CD4-positive, alpha-beta T cell (primary cell): Measurements from ENCODE around the gene REEP1. TPM values are rescaled to one million over a fixed set of nuclear protein-coding genes. Genes with fewer than 3 reads are reported as not detected.
"Not testable (repeated sequence)": the region's sequence is repeated elsewhere in the genome, so short reads cannot be mapped to it uniquely, and the experiment has no call there.

Experiments used
- ATAC-seq: fragments of 200-7000 bp; cut with Tn5 transposase; one replicate; pipeline ENCODE4 v1.10.0; 2022; ENCODE audit warnings: mild to moderate bottlenecking; ENCODE audit not compliant: poor library complexity
- CTCF ChIA-PET: fragments of 350-600 bp; sonication (Branson Sonifier 250); formaldehyde crosslinking; loops from one replicate; lab custom pipeline; 2021; ENCODE audit warnings: antibody characterized with exemption, inconsistent platforms; lab: Charles Lee
- POLR2A ChIA-PET: fragments of 350-600 bp; sonication (Branson Sonifier 250); formaldehyde crosslinking; loops from one replicate; lab custom pipeline; 2021; ENCODE audit warnings: antibody characterized with exemption, inconsistent platforms; lab: Charles Lee
- DNase-seq, 14 experiments: peaks; one replicate each; pipeline ENCODE4 v3.0.0-alpha.2; 2013 to 2020; ENCODE audit warnings: mixed read lengths in 2 of 14
- H3K27ac ChIP-seq, 2 donors: one replicate each; pipeline versions ENCODE4 v1.5.1 to v1.7.0; 2013; ENCODE audit warnings: low read length in 2 of 2, low read depth in 1 of 2, mild to moderate bottlenecking in 1 of 2
- H3K27me3 ChIP-seq, 2 experiments: 1 replicate in 1 of 2; 2 replicates in 1 of 2; pipeline versions ENCODE4 v1.6.1 to v1.7.0; 2013; ENCODE audit warnings: low read length in 2 of 2, control low read depth in 1 of 2, mild to moderate bottlenecking in 1 of 2, moderate library complexity in 1 of 2; ENCODE audit not compliant: insufficient read depth in 2 of 2, control insufficient read depth in 1 of 2
- H3K36me3 ChIP-seq: one replicate; pipeline ENCODE4 v1.6.1; 2013; ENCODE audit warnings: low read length, control low read depth; ENCODE audit not compliant: insufficient read depth
- H3K4me1 ChIP-seq: one replicate; pipeline ENCODE4 v1.6.1; 2013; ENCODE audit warnings: low read length, control low read depth; ENCODE audit not compliant: insufficient read depth
- H3K4me3 ChIP-seq: one replicate; pipeline ENCODE4 v1.5.1; 2013; ENCODE audit warnings: mild to moderate bottlenecking, low read length, moderate library complexity
- H3K9me3 ChIP-seq, 2 experiments: 1 replicate in 1 of 2; 2 replicates in 1 of 2; pipeline versions ENCODE4 v1.6.1 to v1.7.0; 2013; ENCODE audit warnings: low read length in 2 of 2, mild to moderate bottlenecking in 2 of 2, control low read depth in 1 of 2, moderate library complexity in 1 of 2; ENCODE audit not compliant: control insufficient read depth in 1 of 2, insufficient read depth in 1 of 2
- H3K27ac Mint-ChIP-seq: one replicate; pipeline ENCODE4 v1.8.0; 2020; ENCODE audit warnings: mixed read lengths
- H3K27me3 Mint-ChIP-seq: one replicate; pipeline ENCODE4 v1.8.0; 2021; ENCODE audit warnings: mixed read lengths
- H3K36me3 Mint-ChIP-seq: one replicate; pipeline ENCODE4 v1.8.0; 2021; ENCODE audit warnings: low read depth, mixed read lengths
- H3K4me1 Mint-ChIP-seq: one replicate; pipeline ENCODE4 v1.8.0; 2021; ENCODE audit warnings: low read depth, mixed read lengths
- H3K4me3 Mint-ChIP-seq: one replicate; pipeline ENCODE4 v1.8.0; 2020; ENCODE audit warnings: mild to moderate bottlenecking, mixed read lengths
- H3K9me3 Mint-ChIP-seq: one replicate; pipeline ENCODE4 v1.8.0; 2020; ENCODE audit warnings: mixed read lengths
- intact Hi-C, 2 experiments: fragments of 100-400 bp; cut with DNase I in 1 of 2; cut with micrococcal nuclease in 1 of 2; formaldehyde crosslinking; loops; one replicate each; pipeline versions ENCODE4 v1.15.1 to v1.9.0; 2023 to 2025; cut with DNase I, micrococcal nuclease
- total RNA-seq, 174 experiments: library from RNA in 2 of 174; stranded (reverse) in 2 of 174; gene quantifications; one replicate each; pipeline ENCODE4 v1.2.3 and lab custom pipeline; 2021 to 2026
- TF ChIP-seq, protein P1 (sequence below): fragments of 200-600 bp; IDR thresholded peaks from one replicate; pipeline ENCODE4 v1.8.0; 2022; ENCODE audit warnings: antibody characterized with exemption, mild to moderate bottlenecking

REEP1 gene
- total RNA-seq, 2 experiments from 2014 or later = not detected

DNA sequence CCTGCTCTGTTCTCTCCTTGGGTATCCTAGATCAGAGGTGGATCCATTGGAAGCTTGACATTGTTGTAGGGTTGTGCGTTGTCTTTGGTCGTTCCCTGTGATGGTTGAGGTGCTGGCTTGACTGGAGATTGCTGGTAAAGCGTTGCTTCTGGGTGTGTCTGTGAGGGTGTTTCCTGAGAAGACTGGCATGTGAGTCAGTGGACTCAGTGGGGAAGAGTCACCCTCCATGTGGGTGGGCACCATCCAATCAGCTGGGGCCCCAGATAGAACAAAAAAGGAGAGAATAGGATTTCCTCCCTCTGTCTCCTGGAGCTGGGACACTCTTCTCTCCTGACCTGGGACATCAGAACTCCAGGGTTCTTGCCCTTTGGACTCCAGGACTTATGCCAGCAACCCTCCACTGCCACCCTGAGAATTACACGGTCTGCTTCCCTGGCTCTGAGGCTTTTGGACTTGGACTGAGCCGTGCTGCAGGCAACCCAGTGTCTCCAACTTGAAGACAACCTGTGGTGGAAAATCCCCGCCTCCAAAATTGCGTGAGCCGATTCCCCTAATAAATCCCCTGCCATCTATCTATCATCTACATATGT, 14.8 kb upstream of the REEP1 start:
- DNase-seq = no peak
- CTCF ChIA-PET = no interaction called here
- peaks cover 0 to 3% of the 10 kb centered on the region in 2 experiments for H3K27me3 ChIP-seq

DNA sequence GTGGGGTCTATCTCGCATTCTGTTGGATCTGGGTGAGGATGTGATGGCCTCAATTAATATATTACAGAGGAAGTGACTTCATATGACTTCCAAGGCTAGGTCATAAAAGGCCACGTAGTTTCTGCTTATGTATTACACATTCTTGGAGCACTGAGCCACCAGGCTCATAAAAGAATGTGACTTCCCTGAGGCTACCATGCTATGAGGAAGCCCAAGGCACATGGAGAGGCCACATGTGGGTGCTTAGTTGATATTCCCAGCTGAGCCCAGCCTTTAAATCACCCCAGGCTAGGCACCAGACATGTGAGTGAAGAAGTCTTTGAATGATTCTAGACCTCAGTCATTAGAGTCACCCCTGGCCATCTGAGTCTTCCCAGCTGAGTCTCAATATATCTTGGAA, 13.3 kb upstream of the REEP1 start:
- no peaks in the 10 kb centered on the region for H3K4me1 ChIP-seq
- ChIA-PET POLR2A (no interaction called here), CTCF (no interaction called here)
- Mint-ChIP-seq H3K27ac (no peak overlapping the region), H3K36me3 (no peaks in the 10 kb centered on the region), H3K9me3 (peaks cover 2% of the 10 kb centered on the region), H3K4me3 (no peak overlapping the region), H3K4me1 (no peaks in the 10 kb centered on the region), H3K27me3 (peaks cover 34% of the 10 kb centered on the region)
- H3K27me3 ChIP-seq = peaks cover 0 to 7% of the 10 kb centered on the region in 2 experiments
- H3K4me3 ChIP-seq = no peak overlapping the region
- DNase-seq = no peak
- H3K36me3 ChIP-seq = no peaks in the 10 kb centered on the region
- intact Hi-C loops = no loop called here
- no peak for ATAC-seq
- peaks cover 0 to 4% of the 10 kb centered on the region in 2 experiments for H3K9me3 ChIP-seq
- no peak overlapping the region for H3K27ac ChIP-seq
- TF ChIP-seq, protein P1, sequence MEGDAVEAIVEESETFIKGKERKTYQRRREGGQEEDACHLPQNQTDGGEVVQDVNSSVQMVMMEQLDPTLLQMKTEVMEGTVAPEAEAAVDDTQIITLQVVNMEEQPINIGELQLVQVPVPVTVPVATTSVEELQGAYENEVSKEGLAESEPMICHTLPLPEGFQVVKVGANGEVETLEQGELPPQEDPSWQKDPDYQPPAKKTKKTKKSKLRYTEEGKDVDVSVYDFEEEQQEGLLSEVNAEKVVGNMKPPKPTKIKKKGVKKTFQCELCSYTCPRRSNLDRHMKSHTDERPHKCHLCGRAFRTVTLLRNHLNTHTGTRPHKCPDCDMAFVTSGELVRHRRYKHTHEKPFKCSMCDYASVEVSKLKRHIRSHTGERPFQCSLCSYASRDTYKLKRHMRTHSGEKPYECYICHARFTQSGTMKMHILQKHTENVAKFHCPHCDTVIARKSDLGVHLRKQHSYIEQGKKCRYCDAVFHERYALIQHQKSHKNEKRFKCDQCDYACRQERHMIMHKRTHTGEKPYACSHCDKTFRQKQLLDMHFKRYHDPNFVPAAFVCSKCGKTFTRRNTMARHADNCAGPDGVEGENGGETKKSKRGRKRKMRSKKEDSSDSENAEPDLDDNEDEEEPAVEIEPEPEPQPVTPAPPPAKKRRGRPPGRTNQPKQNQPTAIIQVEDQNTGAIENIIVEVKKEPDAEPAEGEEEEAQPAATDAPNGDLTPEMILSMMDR = no peak

More for the DNA sequence above, 14.8 kb upstream of the REEP1 start:
- Histone ChIP-seq H3K9me3 (peaks cover 0 to 4% of the 10 kb centered on the region in 2 experiments), H3K4me1 (no peaks in the 10 kb centered on the region), H3K36me3 (no peaks in the 10 kb centered on the region), H3K4me3 (no peak overlapping the region), H3K27ac (no peak overlapping the region)
- TF ChIP-seq, protein P1 = no peak
- intact Hi-C loops = no loop called here
- ATAC-seq = no peak
- no peak overlapping the region for H3K4me3 Mint-ChIP-seq
- peaks cover 2% of the 10 kb centered on the region for H3K9me3 Mint-ChIP-seq
- H3K27me3 Mint-ChIP-seq = peaks cover 23% of the 10 kb centered on the region
- H3K36me3 Mint-ChIP-seq = no peaks in the 10 kb centered on the region
- H3K4me1 Mint-ChIP-seq = no peaks in the 10 kb centered on the region
- no peak overlapping the region for H3K27ac Mint-ChIP-seq
- POLR2A ChIA-PET = no interaction called here

DNA sequence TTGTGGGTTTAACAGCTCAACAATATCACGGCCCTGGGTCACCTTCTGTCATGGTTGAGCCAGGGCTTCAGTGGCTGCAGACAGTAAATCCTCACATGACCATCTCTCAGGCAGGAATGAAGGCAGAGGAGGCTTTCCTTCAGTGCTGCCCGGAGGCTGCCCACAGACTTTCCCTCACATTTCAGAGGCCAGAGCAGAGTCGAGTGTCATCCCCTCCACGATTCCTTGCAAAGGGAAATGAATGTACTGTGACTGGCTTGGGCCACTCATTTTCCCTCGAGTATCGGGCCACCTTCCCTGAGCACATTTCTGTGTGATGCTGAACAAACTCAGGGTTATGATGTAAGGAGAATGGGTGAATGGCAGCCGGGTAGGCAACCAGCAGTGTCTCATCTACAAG, 10.0 kb upstream of the REEP1 start:
- ATAC-seq (no peak), DNase-seq (no peak)
- CTCF ChIA-PET = no interaction called here
- intact Hi-C loops = no loop called here
- Mint-ChIP-seq H3K4me3 (no peak overlapping the region), H3K9me3 (peaks cover 4% of the 10 kb centered on the region), H3K27ac (no peak overlapping the region), H3K4me1 (no peaks in the 10 kb centered on the region), H3K27me3 (peaks cover 42% of the 10 kb centered on the region), H3K36me3 (no peaks in the 10 kb centered on the region)
- Histone ChIP-seq H3K27ac (no peak overlapping the region), H3K27me3 (peaks cover 3 to 10% of the 10 kb centered on the region in 2 experiments), H3K4me3 (no peak overlapping the region), H3K4me1 (no peaks in the 10 kb centered on the region), H3K9me3 (peaks cover under 1 to 4% of the 10 kb centered on the region in 2 experiments), H3K36me3 (no peaks in the 10 kb centered on the region)
- POLR2A ChIA-PET = no interaction called here
- TF ChIP-seq, protein P1 = no peak

DNA sequence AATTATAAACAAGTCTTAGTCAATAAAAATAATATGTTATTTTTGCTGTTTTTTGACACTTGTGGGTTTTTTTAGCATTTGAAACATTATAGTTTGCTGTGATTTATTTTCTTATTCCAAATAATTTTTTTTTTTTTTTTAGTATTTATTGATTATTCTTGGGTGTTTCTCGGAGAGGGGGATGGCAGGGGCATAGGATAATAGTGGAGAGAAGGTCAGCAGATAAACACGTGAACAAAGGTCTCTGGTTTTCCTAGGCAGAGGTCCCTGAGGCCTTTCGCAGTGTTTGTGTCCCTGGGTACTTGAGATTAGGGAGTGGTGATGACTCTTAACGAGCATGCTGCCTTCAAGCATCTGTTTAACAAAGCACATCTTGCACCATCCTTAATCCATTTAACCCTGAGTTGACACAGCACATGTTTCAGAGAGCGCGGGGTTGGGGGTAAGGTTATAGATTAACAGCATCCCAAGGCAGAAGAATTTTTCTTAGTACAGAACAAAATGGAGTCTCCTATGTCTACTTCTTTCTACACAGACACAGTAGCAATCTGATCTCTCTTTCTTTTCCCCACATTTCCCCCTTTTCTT, 8.5 kb upstream of the REEP1 start:
- ATAC-seq, H3K4me1 ChIP-seq, H3K27ac Mint-ChIP-seq, H3K27ac ChIP-seq, intact Hi-C loops, H3K4me1 Mint-ChIP-seq, H3K36me3 Mint-ChIP-seq, DNase-seq, POLR2A ChIA-PET, H3K4me3 ChIP-seq, H3K4me3 Mint-ChIP-seq, CTCF ChIA-PET, H3K36me3 ChIP-seq: not testable (repeated sequence)
- Histone ChIP-seq H3K27me3 (peaks cover 12 to 13% of the 10 kb centered on the region in 2 experiments), H3K9me3 (peaks cover 7 to 15% of the 10 kb centered on the region in 2 experiments)
- H3K9me3 Mint-ChIP-seq = peaks cover 11% of the 10 kb centered on the region
- H3K27me3 Mint-ChIP-seq = peaks cover 53% of the 10 kb centered on the region
